BJ (cell line): ENCODE measurements around the gene CGB3. TPM values are rescaled to one million over a fixed set of nuclear protein-coding genes. Genes with fewer than 3 reads are reported as not detected.
A peak's percentile ranks its signal among the peaks of the same experiment; 100 is the strongest.

Source experiments
- CTCF ChIA-PET: fragments of 350-600 bp; formaldehyde crosslinking; extraction: SDS; loops from one replicate; lab custom pipeline; 2021; ENCODE audit warnings: antibody characterized with exemption, inconsistent platforms; lab: Yijun Ruan, JAX
- POLR2A ChIA-PET: fragments of 300-600 bp; sonication (Branson Sonifier 250); formaldehyde crosslinking; extraction: SDS; loops from one replicate; lab custom pipeline; 2021; ENCODE audit warnings: antibody characterized with exemption; lab: Charles Lee
- DNase-seq: peaks from one replicate; pipeline ENCODE4 v3.0.0-alpha.2; 2011; ENCODE audit warnings: low read depth
- H3K27me3 ChIP-seq: 2 replicates; pipeline ENCODE4 v1.6.0; 2011; ENCODE audit warnings: low read length; ENCODE audit not compliant: control insufficient read depth, insufficient read depth
- H3K36me3 ChIP-seq: 2 replicates; pipeline ENCODE4 v1.5.1; 2011; ENCODE audit warnings: low read length; ENCODE audit not compliant: control insufficient read depth, insufficient read depth
- H3K4me3 ChIP-seq: 2 replicates; pipeline ENCODE4 v1.5.1; 2011; ENCODE audit warnings: low read depth, mild to moderate bottlenecking, control low read depth, low read length
- polyA plus RNA-seq: library from polyadenylated mRNA; depleted of rRNA; stranded (reverse); fragments of >200 nt; gene quantifications from 2 replicates; pipeline ENCODE4 v1.2.3, GENCODE V29; 2011
- TF ChIP-seq, protein P1 (sequence below): IDR thresholded peaks from 2 replicates; pipeline ENCODE4 v1.5.1; 2011; ENCODE audit warnings: low read depth, mild to moderate bottlenecking, control low read depth, inconsistent platforms, low read length, moderate library complexity; ENCODE audit not compliant: insufficient read depth

The CGB3 gene
- polyA plus RNA-seq, 1 experiment = not detected

DNA sequence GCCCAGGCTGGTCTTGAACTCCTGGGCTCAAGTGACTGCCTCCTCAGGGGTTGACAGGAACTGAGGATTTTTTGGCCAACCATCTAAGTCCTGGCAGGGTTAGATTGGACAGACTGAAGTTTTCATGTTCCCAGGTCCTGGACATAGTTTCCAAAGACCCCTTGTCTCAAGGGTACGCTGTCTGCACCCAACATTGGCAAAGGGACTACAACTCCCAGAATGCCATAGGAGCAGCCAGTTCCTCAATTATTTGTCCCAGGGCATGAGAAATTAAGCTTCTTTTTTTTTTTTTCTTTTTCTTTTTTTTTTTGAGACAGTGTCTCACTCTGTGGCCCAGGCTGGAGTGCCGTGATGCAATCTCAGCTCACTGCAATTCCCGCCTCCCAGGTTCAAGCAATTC, 37.9 kb downstream of the CGB3 start:
- POLR2A ChIA-PET = no interaction called here
- no peak for DNase-seq
- CTCF ChIA-PET = interaction anchor here (1.8 kb wide), 1 partner anchor 16 kb away, joined by 5 read pairs; no protein-coding TSS in a partner anchor
- TF ChIP-seq, protein P1, sequence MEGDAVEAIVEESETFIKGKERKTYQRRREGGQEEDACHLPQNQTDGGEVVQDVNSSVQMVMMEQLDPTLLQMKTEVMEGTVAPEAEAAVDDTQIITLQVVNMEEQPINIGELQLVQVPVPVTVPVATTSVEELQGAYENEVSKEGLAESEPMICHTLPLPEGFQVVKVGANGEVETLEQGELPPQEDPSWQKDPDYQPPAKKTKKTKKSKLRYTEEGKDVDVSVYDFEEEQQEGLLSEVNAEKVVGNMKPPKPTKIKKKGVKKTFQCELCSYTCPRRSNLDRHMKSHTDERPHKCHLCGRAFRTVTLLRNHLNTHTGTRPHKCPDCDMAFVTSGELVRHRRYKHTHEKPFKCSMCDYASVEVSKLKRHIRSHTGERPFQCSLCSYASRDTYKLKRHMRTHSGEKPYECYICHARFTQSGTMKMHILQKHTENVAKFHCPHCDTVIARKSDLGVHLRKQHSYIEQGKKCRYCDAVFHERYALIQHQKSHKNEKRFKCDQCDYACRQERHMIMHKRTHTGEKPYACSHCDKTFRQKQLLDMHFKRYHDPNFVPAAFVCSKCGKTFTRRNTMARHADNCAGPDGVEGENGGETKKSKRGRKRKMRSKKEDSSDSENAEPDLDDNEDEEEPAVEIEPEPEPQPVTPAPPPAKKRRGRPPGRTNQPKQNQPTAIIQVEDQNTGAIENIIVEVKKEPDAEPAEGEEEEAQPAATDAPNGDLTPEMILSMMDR = no peak
- Histone ChIP-seq H3K27me3 (no peaks in the 10 kb centered on the region), H3K36me3 (peaks cover 51% of the 10 kb centered on the region), H3K4me3 (no peak overlapping the region)

DNA sequence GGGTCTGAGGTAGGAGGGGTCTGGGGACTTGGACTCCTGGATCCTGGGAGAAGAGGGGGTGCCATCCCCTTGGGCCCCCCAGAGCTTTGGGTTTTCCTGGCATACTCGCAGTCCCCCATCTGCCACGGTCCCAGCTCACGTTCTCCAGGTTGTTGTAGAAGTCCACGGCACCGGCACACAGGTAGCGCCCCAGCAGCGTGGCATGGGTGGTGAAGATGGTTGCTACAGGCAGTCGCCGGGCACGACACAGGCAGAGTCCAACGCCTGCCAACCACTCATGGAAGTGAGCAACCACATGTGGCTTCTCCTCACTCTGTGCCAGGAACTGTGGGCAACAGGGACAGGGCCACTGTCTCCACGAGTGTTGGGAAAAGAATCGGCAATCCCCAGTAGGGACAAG, 38.4 kb downstream of the CGB3 start:
- ChIA-PET POLR2A (no interaction called here), CTCF (no interaction called here)
- no peak for DNase-seq
- peaks cover 47% of the 10 kb centered on the region for H3K36me3 ChIP-seq
- H3K27me3 ChIP-seq = no peaks in the 10 kb centered on the region
- no peak overlapping the region for H3K4me3 ChIP-seq
- TF ChIP-seq, protein P1 = no peak

GRCh38 chr19:48982280-48982679, 41.9 kb downstream of the CGB3 start:
- ChIA-PET POLR2A (no interaction called here), CTCF (interaction anchor here (1.0 to 6.1 kb wide), 3 partner anchors 10 to 194 kb away, joined by 4 to 44 read pairs (median 7); partner anchors contain the start of genes GYS1 and RUVBL2)
- TF ChIP-seq, protein P1 = no peak
- no peaks in the 10 kb centered on the region for H3K27me3 ChIP-seq
- H3K36me3 ChIP-seq = peaks cover 37% of the 10 kb centered on the region
- DNase-seq = no peak
- H3K4me3 ChIP-seq = no peak overlapping the region

GRCh38 chr19:48977061-48977460, 47.1 kb downstream of the CGB3 start:
- Histone ChIP-seq H3K36me3 (peaks cover 22% of the 10 kb centered on the region), H3K4me3 (no peak overlapping the region), H3K27me3 (no peaks in the 10 kb centered on the region)
- TF ChIP-seq, protein P1 = no peak
- ChIA-PET POLR2A (no interaction called here), CTCF (interaction anchor here (1.5 to 3.1 kb wide), 4 partner anchors 10 to 182 kb away, joined by 4 to 11 read pairs (median 8); partner anchors contain the start of genes GYS1 and RUVBL2)
- DNase-seq = no peak

- no peaks in the 10 kb centered on the region for H3K27me3 ChIP-seq
- DNase-seq = no peak
- H3K4me3 ChIP-seq = no peak overlapping the region
- ChIA-PET POLR2A (interaction anchor here (0.6 kb wide), 1 partner anchor 180 kb away, joined by 8 read pairs; no protein-coding TSS in a partner anchor), CTCF (interaction anchor here (0.5 to 3.1 kb wide), 5 partner anchors 9 to 181 kb away, joined by 3 to 11 read pairs (median 5); partner anchors contain the start of genes GYS1, HSD17B14 and RUVBL2)
- TF ChIP-seq, protein P1 = peak; percentile 17; the same call in 1 of the 2 replicates
- H3K36me3 ChIP-seq = peaks cover 18% of the 10 kb centered on the region
Observed at GRCh38 chr19:48975947-48976847, 47.9 kb downstream of the CGB3 start.
